GM03348 (cell line): ENCODE data around the gene TMEM178B.

Experiments used
- DNase-seq: peaks from one replicate; pipeline ENCODE4 v3.0.0; 2012; ENCODE audit warnings: low spot score

TMEM178B gene

GRCh38 chr7:141263983-141264382, 190.1 kb downstream of the TMEM178B start:
- DNase-seq = no peak

DNA sequence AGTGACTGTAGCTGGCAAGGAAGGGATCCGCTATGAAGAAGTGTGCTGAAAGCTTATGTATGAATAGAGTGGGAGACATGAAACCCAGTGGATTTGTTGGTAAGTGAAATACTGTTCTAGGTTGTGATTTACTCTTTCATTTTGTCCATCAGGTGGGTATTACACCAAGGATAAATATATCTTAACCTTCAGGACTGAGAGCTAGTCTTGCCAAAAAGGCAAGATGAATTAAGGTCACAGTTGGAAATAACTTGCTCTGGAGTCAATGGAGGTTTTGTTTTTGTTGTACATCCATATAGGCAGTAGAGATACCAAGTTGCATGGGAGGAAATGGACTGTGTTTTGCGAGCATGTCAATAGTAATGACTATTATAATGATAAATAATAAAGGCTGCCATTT, 190.6 kb downstream of the TMEM178B start:
- DNase-seq = no peak

- no peak for DNase-seq
These were observed 191.8 kb downstream of the TMEM178B start for GRCh38 chr7:141265668-141266067.

DNA sequence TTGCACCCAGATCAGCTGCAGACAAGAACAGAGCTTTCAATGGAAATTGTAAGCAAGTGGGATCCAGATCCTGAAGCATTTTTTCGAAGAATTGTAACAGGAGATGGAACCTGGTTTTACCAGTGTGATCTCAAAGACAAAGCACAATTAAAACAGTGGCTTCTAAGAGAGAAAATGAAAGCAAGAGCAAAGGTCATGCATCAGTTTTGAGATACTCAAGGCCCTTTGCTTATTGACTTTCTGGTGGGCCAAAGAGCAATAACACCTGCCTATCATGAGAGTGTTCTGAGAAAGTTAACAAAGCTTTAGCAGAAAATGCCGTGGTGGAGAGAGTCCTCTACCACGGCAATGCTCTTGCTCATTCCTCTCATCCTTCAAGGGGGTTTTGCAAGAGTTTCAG, 194.8 kb downstream of the TMEM178B start:
- DNase-seq = no peak

- no peak for DNase-seq
These were observed 197.6 kb downstream of the TMEM178B start for GRCh38 chr7:141271451-141271850.

DNA sequence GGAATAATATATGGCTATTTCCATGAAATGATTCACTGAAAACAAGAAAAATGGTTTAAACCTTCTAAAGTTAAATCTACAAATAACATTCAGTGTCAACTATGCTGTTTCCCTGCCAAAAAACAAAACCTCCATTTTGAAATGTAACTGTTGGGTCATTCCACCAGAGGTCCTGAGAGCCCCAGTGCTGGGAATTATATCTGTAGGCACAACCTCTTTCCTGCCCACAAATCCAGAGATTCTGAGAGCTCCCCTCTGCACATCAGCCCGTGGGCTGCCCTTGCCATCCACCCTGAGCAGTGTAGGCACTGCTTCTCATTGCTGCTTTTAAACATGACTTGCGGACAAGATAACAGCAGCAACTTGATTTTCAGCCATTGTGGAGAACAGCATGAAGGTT, 198.6 kb downstream of the TMEM178B start:
- no peak for DNase-seq

GRCh38 chr7:141275350-141275749, 201.5 kb downstream of the TMEM178B start:
- DNase-seq = no peak

- no peak for DNase-seq
These were observed 202.2 kb downstream of the TMEM178B start for GRCh38 chr7:141276031-141276430.

DNA sequence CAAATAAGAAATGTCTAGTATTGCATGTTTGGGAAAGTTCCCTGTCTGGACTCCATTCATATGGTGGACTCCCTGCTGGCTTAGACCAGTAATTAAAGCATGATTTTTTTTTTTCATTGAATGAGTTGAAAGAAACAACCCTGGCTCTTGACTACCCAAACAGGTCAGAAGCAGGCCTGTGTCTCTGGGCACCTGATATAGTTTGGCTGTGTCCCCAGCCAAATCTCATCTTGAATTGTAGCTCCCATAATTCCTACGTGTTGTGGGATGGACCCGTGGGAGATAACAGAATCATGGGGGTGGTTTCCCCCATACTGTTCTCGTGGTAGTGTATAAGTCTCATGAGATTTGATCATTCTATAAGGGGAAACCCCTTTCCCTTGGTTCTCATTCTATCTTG, 206.2 kb downstream of the TMEM178B start:
- DNase-seq = no peak

GRCh38 chr7:141281311-141281710, 207.4 kb downstream of the TMEM178B start:
- DNase-seq = no peak

DNA sequence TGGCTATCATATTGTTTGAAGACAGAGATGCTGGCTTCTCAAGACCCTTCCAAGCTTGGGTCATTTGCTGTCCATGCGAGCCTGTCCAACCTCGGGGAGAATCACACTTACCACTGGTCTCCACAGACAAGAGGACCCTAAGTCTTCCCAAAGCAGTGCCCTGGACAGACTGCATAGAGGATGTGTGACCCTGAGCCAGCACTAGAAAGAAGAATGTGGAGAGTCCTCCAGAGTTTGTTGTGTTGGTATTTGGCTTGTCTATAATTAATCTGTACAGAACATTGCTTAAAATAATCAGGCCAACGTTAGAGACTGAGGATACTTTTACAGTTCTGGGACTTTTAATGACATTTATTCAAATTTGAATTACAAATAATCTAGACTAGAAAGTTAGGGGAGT, 212.7 kb downstream of the TMEM178B start:
- no peak for DNase-seq

DNA sequence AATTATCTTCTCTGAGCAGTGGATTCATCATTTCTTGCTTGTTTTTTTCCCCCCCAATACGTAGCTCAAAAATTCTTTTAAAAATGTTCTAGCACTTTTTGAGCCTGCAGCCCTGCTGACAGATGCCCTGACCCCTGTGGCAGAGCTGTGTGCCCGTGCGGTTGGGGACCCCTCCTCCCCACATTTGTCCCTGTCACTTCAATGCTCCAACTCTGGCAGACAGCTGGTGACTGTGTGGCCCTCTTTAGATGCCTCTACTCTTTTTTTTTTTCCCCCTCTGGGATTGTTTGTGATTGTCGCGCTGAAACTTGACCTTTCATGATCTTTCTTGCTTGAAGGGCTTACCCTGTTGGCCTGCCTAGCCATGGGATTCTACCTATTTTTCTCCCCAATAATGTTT, 214.1 kb downstream of the TMEM178B start:
- no peak for DNase-seq

- no peak for DNase-seq
These were observed 214.8 kb downstream of the TMEM178B start for GRCh38 chr7:141288626-141289025.

DNA sequence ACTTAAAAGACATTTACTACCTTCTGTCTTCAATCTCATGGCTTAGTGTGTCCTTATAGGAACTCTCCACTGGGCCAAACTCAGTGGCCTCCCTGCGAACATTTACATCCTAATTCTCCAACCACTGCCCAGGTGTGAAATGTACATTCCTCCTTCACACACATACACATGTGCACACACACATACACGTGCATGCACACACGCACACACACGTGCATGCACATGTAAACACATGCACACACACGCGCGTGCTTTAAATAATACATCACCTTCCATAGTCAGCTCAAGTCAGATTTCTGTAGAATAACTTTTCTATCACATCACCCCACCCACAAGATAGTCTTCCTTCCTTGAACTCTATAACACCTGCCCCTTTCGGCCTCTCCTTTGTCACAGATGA, 216.5 kb downstream of the TMEM178B start:
- DNase-seq = no peak

DNA sequence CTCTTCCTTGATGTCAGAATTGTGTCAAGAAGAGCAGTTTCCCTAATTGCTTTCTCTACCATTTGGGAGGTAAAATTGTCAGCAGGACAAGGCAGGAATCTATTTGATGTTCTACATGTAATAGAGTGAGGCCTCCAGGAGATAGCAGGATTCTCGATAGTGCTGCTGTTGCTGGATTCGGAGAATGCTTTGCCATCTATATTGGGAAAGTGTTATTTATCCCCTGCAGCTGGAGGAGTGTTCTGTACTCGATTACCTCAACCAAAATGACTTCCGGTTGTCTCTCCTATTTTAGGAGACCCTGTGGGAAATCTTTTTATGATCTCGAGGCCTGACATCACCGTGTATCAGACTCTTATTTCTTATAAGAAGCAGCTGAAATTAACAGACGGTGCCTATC, 217.1 kb downstream of the TMEM178B start:
- DNase-seq = no peak

GRCh38 chr7:141291541-141291940, 217.7 kb downstream of the TMEM178B start:
- DNase-seq = no peak

- no peak for DNase-seq
These were observed 220.4 kb downstream of the TMEM178B start for GRCh38 chr7:141294143-141294829.

DNA sequence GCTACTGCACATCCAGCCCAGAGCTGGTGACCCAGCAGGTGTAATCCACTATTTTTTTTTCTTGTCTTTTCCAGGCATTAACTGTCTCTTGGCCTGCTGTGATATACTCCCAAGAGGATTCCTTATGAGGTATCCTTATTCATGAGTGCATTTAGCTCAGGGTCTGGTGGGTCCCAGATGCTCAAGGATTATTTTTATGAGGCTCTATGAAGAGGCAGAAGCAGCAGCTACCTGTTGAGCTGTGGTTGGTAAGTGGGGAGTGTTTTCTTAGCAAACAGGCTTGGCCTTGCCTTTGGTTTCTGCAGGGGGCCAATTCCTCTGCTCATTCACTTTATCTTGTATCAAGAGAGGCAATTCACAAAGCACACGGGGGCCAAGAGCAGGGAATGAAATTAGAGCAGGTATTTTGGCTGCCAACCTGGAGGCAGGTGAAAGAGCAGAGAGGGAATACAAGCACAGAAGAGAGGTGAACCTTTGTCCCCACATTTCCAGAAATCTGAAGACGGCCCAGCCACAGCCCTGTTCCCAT, 221.6 kb downstream of the TMEM178B start:
- DNase-seq = no peak

DNA sequence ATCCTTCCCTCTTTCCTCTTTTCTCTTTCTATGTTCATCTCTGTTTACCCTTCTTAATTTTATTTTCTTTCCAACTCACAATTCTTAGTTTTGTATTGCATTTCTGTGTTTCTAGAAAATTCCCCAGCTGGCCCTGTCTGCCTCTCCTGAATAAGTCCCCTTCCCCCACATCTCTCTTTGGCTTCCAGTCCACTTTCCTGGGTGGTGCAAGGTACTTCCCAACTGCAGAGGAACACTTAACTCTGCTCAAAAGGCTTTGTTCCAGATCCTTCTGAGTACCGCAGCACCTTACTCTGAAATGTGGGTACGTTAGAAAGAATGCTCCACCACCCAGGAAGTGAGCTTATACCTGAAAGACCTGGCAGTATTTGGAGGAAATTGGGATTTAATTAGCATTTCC, 227.0 kb downstream of the TMEM178B start:
- no peak for DNase-seq

DNA sequence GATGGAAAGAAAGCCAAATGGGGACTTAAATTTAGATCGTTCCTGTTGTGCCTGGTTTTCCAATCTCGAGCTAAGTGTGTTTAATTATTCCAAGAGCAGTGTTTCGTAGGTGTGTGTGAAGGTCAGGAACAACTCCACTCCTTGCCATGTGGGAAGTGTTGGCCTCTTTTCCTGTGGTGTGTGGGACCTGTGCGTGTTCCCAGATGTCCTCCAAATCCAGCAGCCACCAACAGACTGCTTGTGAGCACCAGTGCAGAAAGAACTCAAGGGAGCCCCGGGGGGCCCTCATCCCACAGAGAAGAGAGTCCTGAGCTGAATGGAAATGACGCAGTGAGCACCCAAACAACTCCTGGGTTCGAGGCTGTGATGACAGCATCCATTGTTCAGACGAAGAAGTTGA, 227.7 kb downstream of the TMEM178B start:
- no peak for DNase-seq

- no peak for DNase-seq
These were observed 228.8 kb downstream of the TMEM178B start for GRCh38 chr7:141302617-141303016.

GRCh38 chr7:141304291-141304690, 230.4 kb downstream of the TMEM178B start:
- no peak for DNase-seq

- no peak for DNase-seq
These were observed 232.2 kb downstream of the TMEM178B start for GRCh38 chr7:141306081-141306480.

- no peak for DNase-seq
These were observed 238.5 kb downstream of the TMEM178B start for GRCh38 chr7:141312395-141312794.
